Activated naive CD8-positive, alpha-beta T cell (primary cell): ENCODE data around the gene SLC16A3.

ENCODE experiments used
- H3K27ac Mint-ChIP-seq: one replicate; pipeline ENCODE4 v1.8.0; 2021; ENCODE audit warnings: mixed read lengths
- H3K27me3 Mint-ChIP-seq: one replicate; pipeline ENCODE4 v1.8.0; 2021; ENCODE audit warnings: mixed read lengths
- H3K36me3 Mint-ChIP-seq: one replicate; pipeline ENCODE4 v1.8.0; 2021; ENCODE audit warnings: mixed read lengths
- H3K4me1 Mint-ChIP-seq: one replicate; pipeline ENCODE4 v1.8.0; 2021; ENCODE audit warnings: low read depth, mixed read lengths
- H3K4me3 Mint-ChIP-seq: one replicate; pipeline ENCODE4 v1.8.0; 2021; ENCODE audit warnings: mild to moderate bottlenecking, mixed read lengths
- H3K9me3 Mint-ChIP-seq: one replicate; pipeline ENCODE4 v1.8.0; 2021; ENCODE audit warnings: low read depth, mixed read lengths

The SLC16A3 gene

DNA sequence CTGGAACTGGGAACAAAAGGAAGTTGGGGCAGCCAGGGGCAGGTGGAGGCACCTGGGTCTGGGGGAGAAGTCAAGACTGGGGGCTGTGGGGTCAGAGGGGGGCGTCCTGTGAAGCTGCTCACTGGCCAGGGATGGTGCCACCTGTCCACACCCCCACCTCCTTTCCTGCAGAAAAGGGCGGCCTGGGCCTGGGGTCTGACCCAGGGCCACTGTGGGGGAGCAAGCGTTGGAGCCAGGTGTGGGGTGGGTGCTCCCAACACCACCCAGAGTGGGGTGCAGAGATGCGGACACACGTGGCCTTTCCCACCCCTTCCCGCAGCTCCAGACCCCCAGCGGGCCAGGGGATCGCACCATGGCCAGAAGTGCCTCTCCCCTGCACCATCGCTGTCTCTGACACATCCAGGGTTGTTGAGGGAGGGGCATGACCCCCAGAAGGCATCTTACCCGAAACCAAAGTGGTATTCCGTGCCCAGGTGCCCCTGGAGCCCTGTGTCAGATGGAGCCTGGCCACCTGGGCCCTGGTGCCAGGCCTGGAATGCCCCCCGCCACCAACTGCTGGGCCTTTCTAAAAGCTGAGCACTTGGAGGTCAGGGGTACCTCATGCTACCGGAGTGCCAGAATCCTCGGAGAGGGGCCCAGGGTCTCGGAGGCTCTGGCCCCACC lies 2.6 kb upstream of the SLC16A3 start:
- H3K27ac Mint-ChIP-seq, result no peak overlapping the region
- H3K36me3 Mint-ChIP-seq, result no peaks in the 10 kb centered on the region
- peaks cover 5% of the 10 kb centered on the region for H3K4me1 Mint-ChIP-seq

DNA sequence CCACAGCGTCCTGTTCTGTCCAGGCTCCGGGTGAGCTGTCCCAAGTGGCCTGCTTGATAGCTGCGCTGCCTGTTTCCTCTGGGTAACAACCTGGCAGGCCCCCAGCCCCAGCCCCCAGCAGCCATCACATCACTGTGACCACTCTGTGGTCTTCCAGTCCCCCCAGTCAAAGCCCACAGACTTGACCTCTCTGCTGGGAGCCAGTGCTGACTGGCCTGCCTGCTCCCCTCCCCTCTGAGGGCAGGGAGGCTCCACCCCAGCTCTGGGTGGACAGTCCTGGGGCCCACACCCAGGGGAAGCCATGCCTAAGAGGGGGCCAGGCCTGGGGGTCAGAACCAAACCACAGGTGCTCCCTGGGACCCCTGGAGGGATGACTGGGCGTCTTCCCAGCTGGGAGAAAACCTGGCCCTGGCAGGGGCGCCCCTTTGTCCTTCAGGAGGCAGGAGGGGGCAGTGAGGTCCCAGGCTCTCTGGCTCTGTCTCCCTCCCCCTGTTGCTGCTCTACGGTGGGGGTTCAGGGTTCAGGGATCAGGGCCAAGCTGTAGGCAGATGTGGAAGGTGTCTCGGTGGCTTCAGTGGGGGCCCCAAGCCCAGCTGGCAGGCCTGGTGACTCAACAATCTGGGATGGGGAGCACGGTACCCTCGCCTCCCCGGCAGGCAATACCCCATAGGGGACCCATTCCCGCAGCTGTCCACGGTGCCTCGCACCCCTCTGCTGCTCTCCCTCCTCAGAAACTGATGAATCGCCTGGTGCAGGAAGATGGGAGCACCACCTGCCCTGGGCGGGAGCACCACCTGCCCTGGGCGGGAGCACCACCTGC lies 1.8 kb upstream of the SLC16A3 start:
- H3K36me3 Mint-ChIP-seq, result no peaks in the 10 kb centered on the region
- H3K27me3 Mint-ChIP-seq, result no peaks in the 10 kb centered on the region
- H3K4me3 Mint-ChIP-seq, result peak overlapping the region; percentile 27
- no peak overlapping the region for H3K27ac Mint-ChIP-seq
- H3K4me1 Mint-ChIP-seq, result peaks cover 5% of the 10 kb centered on the region
- H3K9me3 Mint-ChIP-seq, result no peaks in the 10 kb centered on the region

More for the DNA sequence above, 2.6 kb upstream of the SLC16A3 start:
- H3K4me3 Mint-ChIP-seq, result no peak overlapping the region
- no peaks in the 10 kb centered on the region for H3K27me3 Mint-ChIP-seq
- H3K9me3 Mint-ChIP-seq, result no peaks in the 10 kb centered on the region

DNA sequence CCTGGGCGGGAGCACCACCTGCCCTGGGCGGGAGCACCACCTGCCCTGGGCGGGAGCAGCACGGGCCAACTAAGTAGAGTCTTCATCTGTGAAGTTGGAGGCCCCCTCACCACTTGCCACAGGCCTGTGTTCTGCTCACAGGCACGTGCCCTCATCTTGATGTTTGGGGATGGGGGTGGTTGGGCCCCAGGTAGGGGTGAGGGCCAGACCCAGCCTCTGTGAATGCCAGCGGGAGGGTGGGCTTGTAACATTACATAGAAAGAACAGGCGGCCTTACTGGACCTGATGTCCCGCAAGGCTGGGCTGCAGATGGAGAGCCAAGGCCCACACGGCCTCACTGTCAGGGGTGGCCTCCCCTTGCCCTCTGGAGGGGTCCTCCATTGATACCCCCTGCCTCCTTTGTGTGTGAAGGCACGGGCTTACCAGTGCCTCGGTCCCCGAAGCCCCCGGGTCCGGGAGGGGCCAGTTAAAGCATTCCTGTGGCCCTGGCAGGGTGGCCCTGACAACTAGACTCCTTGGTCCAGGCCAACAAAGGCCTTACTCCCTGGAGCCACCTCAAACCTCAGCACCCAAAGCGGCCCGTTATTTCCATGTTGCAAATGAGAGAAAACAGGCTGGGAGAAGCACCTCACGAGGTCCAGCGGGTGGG lies 1.1 kb upstream of the SLC16A3 start:
- peak overlapping the region; percentile 77 for H3K27ac Mint-ChIP-seq
- no peaks in the 10 kb centered on the region for H3K36me3 Mint-ChIP-seq
- no peaks in the 10 kb centered on the region for H3K9me3 Mint-ChIP-seq
- H3K4me3 Mint-ChIP-seq, result peak overlapping the region; percentile 73
- H3K4me1 Mint-ChIP-seq, result peaks cover 5% of the 10 kb centered on the region
- H3K27me3 Mint-ChIP-seq, result no peaks in the 10 kb centered on the region

DNA sequence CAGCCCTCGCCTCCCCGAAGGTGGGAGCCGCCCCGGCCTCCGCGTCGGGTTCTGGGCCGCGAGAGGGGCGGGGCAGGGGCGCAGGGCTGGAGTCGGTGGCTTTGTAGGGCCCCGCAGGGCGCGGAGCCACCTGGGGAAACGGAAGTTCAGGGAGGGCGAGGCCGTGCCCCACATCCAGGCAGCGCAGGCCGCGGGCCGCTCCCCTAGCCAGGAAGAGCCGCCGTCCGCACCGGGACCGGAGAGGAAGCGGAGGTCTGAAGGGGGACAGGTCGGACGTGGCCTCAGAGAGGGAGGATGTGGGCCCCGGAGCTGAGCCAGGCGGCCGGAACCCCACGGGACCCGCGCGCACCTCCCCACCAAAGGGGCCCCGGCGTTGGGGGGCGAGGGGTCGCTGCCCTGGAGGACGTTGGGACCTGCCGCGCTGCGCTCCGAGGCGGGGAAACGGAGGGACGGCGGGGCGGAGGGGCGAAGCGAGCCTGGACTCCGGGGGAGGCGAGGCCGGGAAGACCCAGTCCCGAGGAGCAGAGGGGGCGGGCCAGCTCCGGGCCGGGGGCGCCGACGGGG lies 482 bp upstream of the SLC16A3 start:
- no peaks in the 10 kb centered on the region for H3K36me3 Mint-ChIP-seq
- peaks cover 5% of the 10 kb centered on the region for H3K4me1 Mint-ChIP-seq
- H3K27ac Mint-ChIP-seq, result no peak overlapping the region
- H3K4me3 Mint-ChIP-seq, result peak overlapping the region; percentile 73
- H3K9me3 Mint-ChIP-seq, result no peaks in the 10 kb centered on the region
- H3K27me3 Mint-ChIP-seq, result no peaks in the 10 kb centered on the region

DNA sequence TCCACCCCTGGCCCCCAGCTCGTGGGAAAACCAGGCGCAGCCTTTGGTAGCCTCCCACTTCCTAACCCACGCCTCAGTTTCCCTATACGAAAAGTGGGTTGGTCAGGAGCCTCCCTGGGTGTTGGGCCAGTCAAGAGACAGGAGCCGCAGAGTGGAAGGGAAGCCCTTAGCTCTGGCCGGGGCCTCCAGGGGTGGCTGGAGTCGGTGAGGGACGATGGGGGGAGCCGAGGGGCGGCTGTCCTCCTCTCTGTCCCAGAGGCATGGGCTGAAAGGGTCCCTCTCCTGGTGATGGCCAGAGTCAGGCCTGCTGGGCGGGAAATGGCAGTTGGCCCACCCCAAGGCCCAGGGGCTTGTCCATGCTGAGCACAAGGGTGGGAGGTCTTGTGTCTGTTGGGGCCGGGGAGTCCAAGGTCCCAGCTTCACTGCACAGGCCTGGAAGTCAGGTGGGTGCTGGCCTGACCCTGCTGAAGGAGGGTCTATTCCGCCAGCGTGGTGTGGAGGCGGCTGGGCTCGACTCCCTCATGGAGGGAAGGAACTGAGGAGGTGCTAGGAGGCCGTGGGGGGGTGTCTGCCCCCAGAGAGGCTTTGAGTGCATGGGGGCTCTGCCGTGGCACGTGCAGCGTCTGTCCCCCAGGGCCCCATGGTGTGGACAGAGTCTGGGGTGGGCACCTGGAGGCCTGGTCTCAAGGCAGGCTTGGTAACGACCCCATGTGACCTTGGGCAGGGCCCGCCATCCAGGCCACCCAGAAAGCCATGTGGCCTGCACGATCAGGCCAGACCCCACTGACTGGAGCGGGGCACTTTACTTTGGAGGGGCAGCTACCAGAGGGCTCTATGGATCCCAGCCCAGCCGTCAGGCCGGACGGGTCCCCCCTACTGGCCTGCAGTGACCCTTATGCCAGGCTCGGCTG lies 1.1 kb downstream of the SLC16A3 start:
- Mint-ChIP-seq H3K27ac (peak overlapping the region; percentile 73), H3K4me3 (peak overlapping the region; percentile 75), H3K27me3 (no peaks in the 10 kb centered on the region), H3K9me3 (no peaks in the 10 kb centered on the region), H3K36me3 (no peaks in the 10 kb centered on the region), H3K4me1 (peaks cover 5% of the 10 kb centered on the region)

DNA sequence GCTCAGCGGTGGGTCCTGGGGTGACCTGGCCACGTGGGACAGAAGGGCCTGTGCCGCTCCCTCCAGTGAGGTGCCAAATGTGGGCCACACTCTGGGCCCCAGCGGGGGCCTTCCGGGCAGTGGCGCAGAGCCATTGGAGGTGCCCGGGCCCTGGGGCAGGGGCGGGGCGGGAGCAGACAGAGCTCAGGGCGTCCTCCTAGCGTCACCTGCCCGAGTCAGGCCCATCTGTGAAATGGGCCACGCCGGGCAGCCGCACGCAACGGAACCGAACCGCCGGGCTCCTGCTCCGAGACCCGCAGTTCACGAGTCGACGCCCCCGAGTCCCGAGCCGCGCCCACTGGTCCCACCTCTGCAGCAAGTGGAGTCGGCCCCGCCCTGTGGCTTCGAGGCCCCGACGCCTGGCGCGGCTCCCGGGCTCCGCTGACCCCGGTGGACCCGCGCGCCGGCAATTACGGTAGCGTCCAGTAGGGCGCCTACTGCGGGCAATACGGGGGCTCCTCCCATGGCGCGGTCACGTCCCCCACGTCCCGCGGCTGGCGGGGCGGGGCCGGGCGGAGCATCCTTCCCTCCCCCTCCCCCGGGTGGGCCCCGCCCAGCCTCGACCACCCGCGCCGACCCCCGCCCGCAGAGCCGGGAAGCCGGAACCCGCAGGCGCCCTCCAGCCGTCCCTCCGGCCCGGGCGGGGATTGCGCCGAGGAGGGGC lies 1.9 kb downstream of the SLC16A3 start:
- Mint-ChIP-seq H3K4me1 (peaks cover 5% of the 10 kb centered on the region), H3K9me3 (no peaks in the 10 kb centered on the region), H3K27ac (no peak overlapping the region), H3K4me3 (peak overlapping the region; percentile 75), H3K36me3 (no peaks in the 10 kb centered on the region), H3K27me3 (no peaks in the 10 kb centered on the region)

DNA sequence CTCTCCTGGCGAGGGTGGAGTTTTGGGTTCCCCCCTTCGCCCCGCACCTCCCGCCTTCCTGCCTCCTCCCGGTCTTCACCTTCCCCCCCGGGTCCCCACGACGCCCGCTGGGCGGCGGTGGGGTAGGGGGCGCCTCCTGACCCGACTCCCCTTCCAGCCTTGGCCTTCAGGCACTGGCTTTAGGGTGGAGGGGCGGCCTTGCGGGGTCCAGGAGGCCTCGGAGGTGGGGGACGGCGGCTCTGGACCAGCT lies 2.4 kb downstream of the SLC16A3 start:
- no peaks in the 10 kb centered on the region for H3K36me3 Mint-ChIP-seq
- H3K4me3 Mint-ChIP-seq, result no peak overlapping the region

DNA sequence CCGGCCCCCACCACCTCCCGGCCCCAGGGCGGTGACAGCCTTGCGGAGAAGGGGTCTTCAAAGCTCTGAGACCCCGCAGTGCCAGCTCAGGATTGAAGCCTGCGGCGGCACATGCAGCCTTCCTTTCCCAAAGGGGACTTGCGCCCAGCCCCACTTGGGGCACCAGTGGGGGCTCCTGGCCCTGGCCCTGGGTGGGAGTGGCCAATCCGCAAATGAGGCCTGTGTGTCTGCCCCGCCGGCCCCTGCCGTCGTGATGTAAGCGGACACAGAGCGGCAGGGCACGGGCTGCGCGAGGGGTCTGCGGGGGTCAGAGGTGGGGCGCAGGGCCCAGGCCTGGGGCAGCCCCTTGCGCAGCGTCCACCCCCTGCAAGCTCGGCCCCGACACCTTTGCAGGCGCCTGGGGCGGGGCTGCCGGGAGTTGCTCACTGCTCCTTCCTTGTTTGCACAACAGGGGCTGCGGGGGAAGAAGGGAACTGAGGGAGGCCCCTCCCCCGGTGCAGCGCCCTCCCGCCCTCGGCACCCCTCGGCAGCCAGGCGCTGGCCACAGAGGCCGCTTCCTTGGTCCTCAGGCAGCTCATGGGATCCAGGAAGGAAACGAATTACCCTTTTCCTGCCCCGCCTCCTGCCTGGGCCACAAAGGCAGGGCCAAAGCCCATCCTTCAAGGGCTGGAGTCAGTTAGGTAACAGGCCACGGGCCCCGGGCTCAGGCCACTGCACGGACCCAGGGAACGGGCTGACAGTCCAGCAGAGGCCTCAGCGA lies 2.9 kb downstream of the SLC16A3 start:
- H3K27ac Mint-ChIP-seq, result no peak overlapping the region
- no peak overlapping the region for H3K4me3 Mint-ChIP-seq
- H3K27me3 Mint-ChIP-seq, result no peaks in the 10 kb centered on the region
- H3K9me3 Mint-ChIP-seq, result no peaks in the 10 kb centered on the region
- H3K4me1 Mint-ChIP-seq, result peaks cover 7% of the 10 kb centered on the region
- H3K36me3 Mint-ChIP-seq, result no peaks in the 10 kb centered on the region

More for the DNA sequence above, 2.4 kb downstream of the SLC16A3 start:
- Mint-ChIP-seq H3K27ac (no peak overlapping the region), H3K27me3 (no peaks in the 10 kb centered on the region), H3K9me3 (no peaks in the 10 kb centered on the region), H3K4me1 (peaks cover 6% of the 10 kb centered on the region)

DNA sequence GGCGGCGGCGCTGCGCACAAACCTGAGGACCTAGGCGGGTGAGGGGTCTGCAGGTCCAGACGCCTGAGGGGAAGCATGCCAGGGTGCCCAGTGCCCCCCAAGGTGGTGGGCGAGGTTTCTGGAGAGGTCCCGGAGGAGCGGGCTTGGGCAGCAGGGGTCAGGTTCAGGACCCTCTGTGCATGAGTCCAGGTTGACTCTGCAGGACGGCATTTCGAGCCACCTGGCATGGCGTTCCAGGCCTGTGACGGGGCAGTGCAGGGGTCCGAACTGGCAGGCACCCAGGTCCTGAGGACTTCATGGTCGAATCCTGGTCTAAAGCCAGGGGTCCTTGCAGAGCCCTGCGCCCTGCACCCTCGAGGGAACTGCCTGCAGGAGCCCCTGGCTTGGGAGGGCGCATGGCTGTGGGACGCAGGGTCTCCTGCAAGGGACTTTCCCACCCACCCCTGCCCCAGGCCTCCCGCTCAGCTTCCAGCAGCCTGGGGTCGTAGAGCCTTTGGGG lies 3.5 kb downstream of the SLC16A3 start:
- no peak overlapping the region for H3K27ac Mint-ChIP-seq
- H3K36me3 Mint-ChIP-seq, result no peaks in the 10 kb centered on the region
- H3K9me3 Mint-ChIP-seq, result no peaks in the 10 kb centered on the region
- no peaks in the 10 kb centered on the region for H3K27me3 Mint-ChIP-seq
- H3K4me1 Mint-ChIP-seq, result peaks cover 7% of the 10 kb centered on the region
- H3K4me3 Mint-ChIP-seq, result no peak overlapping the region

DNA sequence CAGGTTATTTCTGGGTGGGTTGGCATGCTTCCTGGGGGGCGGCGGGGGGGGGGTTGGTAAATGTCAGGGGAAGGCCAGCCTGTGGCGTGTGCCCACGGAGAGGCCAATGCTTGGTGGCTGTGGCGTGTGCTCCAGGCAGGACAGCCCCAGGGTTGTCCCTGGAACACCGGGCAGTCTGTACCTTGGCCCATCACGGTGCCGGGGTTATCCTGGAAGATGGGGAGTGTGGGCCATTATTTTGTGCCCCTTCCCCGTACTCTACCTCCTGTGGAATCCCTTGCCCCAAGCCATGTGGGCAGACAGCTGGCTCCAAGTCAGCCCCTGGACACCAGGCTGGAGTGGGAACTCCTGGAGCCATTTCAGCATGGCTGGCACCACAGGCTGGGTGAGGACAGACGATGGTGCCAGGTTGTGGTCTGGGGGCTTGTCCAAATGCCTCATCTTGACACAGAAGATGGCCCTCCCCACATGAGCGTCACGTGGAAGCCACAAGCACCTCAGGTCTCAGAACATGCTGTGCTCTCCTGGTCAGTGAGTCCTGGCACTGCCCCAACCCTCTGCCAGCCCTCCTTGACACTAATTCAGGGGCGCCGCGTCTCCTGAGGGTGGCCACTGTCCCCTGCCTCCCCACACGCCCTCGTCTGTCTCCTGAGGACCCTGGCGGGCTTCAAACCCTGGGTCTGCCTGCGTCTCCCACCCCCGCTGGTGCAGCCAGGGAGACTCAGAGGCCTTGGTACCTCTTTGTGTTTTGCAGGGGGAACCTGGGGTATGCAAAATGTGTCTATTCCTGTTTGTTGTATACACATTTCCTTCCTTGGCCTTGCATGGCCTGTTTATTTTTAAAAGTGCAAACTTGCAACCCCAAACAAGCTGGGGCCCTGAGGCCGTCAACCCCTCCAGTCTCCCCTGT lies 4.3 kb downstream of the SLC16A3 start:
- H3K4me3 Mint-ChIP-seq, result no peak overlapping the region

DNA sequence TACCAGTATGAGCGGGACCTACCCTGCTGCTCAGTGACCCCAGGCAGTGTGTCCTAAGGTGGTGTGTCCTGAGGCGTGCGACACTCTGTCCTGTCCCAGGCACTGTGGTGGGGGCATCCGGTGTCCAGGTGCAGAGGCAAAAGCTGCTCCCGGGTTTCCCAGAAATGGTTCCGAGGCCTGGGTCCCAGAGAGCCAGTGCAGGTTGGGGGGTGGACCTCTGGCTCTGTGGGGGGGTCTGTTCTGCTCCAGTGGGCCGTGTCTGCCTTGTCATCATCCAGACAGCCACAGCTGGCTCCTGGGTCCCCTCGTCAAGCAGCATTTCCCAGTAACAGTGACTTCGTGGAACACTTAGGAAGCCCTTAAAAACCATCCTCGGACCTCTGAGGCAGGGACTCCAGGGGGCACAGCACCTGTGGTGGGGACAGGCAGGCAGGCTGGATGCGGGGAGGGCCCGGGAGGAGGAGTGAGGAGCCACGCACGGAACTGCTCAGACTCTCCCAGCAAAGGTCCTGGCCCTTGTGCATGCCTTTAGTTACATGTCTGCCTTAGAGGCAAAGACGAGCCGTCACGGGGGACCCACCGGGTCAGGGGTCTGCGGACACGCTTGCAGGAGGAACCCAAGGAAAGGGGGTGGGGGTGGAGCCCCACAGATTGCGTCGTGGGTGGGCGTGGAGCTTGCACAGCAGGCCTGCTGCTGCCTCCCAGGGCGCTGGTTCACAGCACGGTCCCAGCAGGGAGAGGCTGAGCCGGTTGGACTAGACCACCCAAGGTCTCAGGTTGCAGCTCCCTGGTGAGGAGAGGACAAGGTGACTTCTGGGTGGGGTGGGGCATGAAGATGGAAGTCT lies 5.6 kb downstream of the SLC16A3 start:
- H3K9me3 Mint-ChIP-seq, result no peaks in the 10 kb centered on the region
- H3K27ac Mint-ChIP-seq, result no peak overlapping the region
- H3K27me3 Mint-ChIP-seq, result no peaks in the 10 kb centered on the region
- peaks cover 19% of the 10 kb centered on the region for H3K4me1 Mint-ChIP-seq
- H3K36me3 Mint-ChIP-seq, result no peaks in the 10 kb centered on the region
- H3K4me3 Mint-ChIP-seq, result no peak overlapping the region

More for the DNA sequence above, 4.3 kb downstream of the SLC16A3 start:
- H3K27ac Mint-ChIP-seq, result no peak overlapping the region
- H3K36me3 Mint-ChIP-seq, result no peaks in the 10 kb centered on the region
- no peaks in the 10 kb centered on the region for H3K9me3 Mint-ChIP-seq
- H3K27me3 Mint-ChIP-seq, result no peaks in the 10 kb centered on the region
- H3K4me1 Mint-ChIP-seq, result peaks cover 10% of the 10 kb centered on the region
